Naive thymus-derived CD4-positive, alpha-beta T cell (primary cell): ENCODE data around the gene CAMK2D. TPM values are rescaled to one million over a fixed set of nuclear protein-coding genes. Genes with fewer than 3 reads are reported as not detected.

ENCODE experiments used
- ATAC-seq: fragments of 150-1000 bp; cut with Tn5 transposase; 2 replicates; pipeline ENCODE4 v1.10.0; 2021; ENCODE audit warnings: mild to moderate bottlenecking, moderate library complexity
- CTCF ChIA-PET: fragments of 350-600 bp; sonication (Branson Sonifier 250); formaldehyde crosslinking; loops from one replicate; lab custom pipeline; 2021; ENCODE audit warnings: antibody characterized with exemption; lab: Charles Lee
- POLR2A ChIA-PET: fragments of 350-600 bp; sonication (Branson Sonifier 250); formaldehyde crosslinking; loops from one replicate; lab custom pipeline; 2021; ENCODE audit warnings: antibody characterized with exemption, inconsistent platforms; lab: Charles Lee
- DNase-seq, 9 donors: peaks; one replicate each; pipeline versions ENCODE4 v3.0.0 to v3.0.0-alpha.2; 2020 to 2022; ENCODE audit warnings: mixed read lengths in 1 of 9
- H3K27ac ChIP-seq: one replicate; pipeline ENCODE4 v1.7.0; 2013; ENCODE audit warnings: mild to moderate bottlenecking, low read depth, low read length, moderate library complexity
- H3K27me3 ChIP-seq, 2 donors: one replicate each; pipeline ENCODE4 v1.7.0; 2013; ENCODE audit warnings: low read length in 2 of 2, mild to moderate bottlenecking in 2 of 2, moderate library complexity in 2 of 2; ENCODE audit not compliant: control insufficient read depth in 2 of 2, insufficient read depth in 2 of 2
- H3K36me3 ChIP-seq, 3 experiments: 1 replicate in 2 of 3; 2 replicates in 1 of 3; pipeline ENCODE4 v1.7.0; 2013; ENCODE audit warnings: low read length in 3 of 3, mild to moderate bottlenecking in 3 of 3, moderate library complexity in 1 of 3; ENCODE audit not compliant: insufficient read depth in 3 of 3, control insufficient read depth in 2 of 3
- H3K4me1 ChIP-seq, 2 donors: one replicate each; pipeline ENCODE4 v1.7.0; 2013; ENCODE audit warnings: low read length in 2 of 2, mild to moderate bottlenecking in 2 of 2, moderate library complexity in 1 of 2; ENCODE audit not compliant: control insufficient read depth in 2 of 2, insufficient read depth in 2 of 2
- H3K4me3 ChIP-seq: 2 replicates; pipeline ENCODE4 v1.7.0; 2013; ENCODE audit warnings: mild to moderate bottlenecking, low read length
- H3K9me3 ChIP-seq, 3 experiments: 1 replicate in 2 of 3; 2 replicates in 1 of 3; pipeline ENCODE4 v1.7.0; 2013; ENCODE audit warnings: low read length in 3 of 3; ENCODE audit not compliant: control insufficient read depth in 2 of 3
- H3K27ac Mint-ChIP-seq, 9 donors: one replicate each; pipeline ENCODE4 v1.8.0; 2020 to 2022; ENCODE audit warnings: mixed read lengths in 9 of 9, mild to moderate bottlenecking in 8 of 9, moderate library complexity in 5 of 9, inconsistent platforms in 2 of 9
- H3K27me3 Mint-ChIP-seq, 5 donors: one replicate each; pipeline ENCODE4 v1.8.0; 2021 to 2022; ENCODE audit warnings: mixed read lengths in 5 of 5, mild to moderate bottlenecking in 1 of 5
- H3K36me3 Mint-ChIP-seq, 5 donors: one replicate each; pipeline ENCODE4 v1.8.0; 2020 to 2022; ENCODE audit warnings: mixed read lengths in 5 of 5, mild to moderate bottlenecking in 3 of 5, inconsistent platforms in 1 of 5
- H3K4me1 Mint-ChIP-seq, 7 donors: one replicate each; pipeline ENCODE4 v1.8.0; 2020 to 2022; ENCODE audit warnings: mixed read lengths in 7 of 7, mild to moderate bottlenecking in 3 of 7, inconsistent platforms in 1 of 7
- H3K4me3 Mint-ChIP-seq, 10 donors: one replicate each; pipeline ENCODE4 v1.8.0; 2020 to 2022; ENCODE audit warnings: mild to moderate bottlenecking in 10 of 10, mixed read lengths in 10 of 10, moderate library complexity in 6 of 10, inconsistent platforms in 2 of 10
- H3K9me3 Mint-ChIP-seq, 11 donors: one replicate each; pipeline ENCODE4 v1.8.0; 2020 to 2022; ENCODE audit warnings: mixed read lengths in 11 of 11, mild to moderate bottlenecking in 4 of 11, inconsistent platforms in 1 of 11, moderate library complexity in 1 of 11
- intact Hi-C, 2 donors: fragments of 100-400 bp; cut with micrococcal nuclease; formaldehyde crosslinking; loops; one replicate each; pipeline ENCODE4 v1.15.1; 2023
- polyA plus RNA-seq, 2 donors: library from polyadenylated mRNA; unstranded; fragments of 300-500 nt; fragmentation: Illumina TruSeq; gene quantifications; one replicate each; pipeline ENCODE4 v1.2.3, GENCODE V29; 2021
- total RNA-seq, 6 experiments: library from RNA in 5 of 6; stranded (reverse) in 5 of 6; gene quantifications; 1 replicate in 5 of 6; 2 replicates in 1 of 6; pipeline ENCODE4 v1.2.3 and lab custom pipeline; 2021 to 2026

Gene CAMK2D
- total and polyA plus RNA-seq, 7 experiments from 2014 or later, result 13.5 to 41.2 (median 36.1) TPM

DNA sequence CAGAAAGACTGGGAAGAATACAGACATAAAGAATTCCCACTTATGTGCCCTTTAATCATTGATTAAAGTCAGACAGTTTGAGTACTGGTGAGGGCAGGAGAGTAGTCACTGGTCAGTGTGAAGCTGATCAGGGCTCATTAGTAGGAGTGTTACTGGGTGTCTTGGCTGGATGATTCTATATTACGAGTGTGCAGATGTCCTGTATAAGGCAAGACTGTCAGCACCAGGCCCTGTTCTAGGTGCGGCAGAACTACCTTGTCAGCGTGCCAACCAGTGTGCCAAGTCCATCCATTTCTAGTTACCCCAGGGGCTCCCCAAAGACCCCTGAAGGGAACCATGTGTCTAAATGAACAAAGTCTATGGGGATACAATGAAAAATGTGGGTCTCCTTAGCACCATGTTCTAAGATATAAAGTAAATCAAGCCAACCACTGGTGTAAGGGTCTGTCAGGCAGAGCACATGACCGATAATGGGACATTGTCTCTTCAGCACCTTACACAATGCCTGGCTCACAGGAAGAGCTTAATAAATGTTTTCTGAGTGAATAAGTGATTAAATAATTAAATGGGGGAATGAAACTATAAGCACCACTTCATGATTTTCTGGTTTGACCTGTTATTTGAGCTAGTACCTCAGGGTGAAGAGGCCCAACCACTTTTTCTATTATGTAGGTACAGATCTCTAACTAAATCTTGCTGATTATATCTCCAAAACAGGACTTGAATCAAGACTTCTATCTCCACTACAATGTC lies 205.0 kb downstream of the CAMK2D start:
- no peak for ATAC-seq
- H3K4me3 ChIP-seq, result no peak overlapping the region
- H3K4me1 Mint-ChIP-seq, result peaks cover 0 to 17% (median 4%) of the 10 kb centered on the region in 7 donors
- H3K36me3 ChIP-seq, result no peaks in the 10 kb centered on the region
- H3K27ac Mint-ChIP-seq, result peak overlapping the region in 4 of 9 donors; percentile 45 to 48 (median 46)
- ChIA-PET CTCF (interaction anchor here (2.5 kb wide), 1 partner anchor 8 kb away, joined by 8 read pairs; no protein-coding TSS in a partner anchor), POLR2A (no interaction called here)
- H3K4me3 Mint-ChIP-seq, result no peak overlapping the region
- H3K9me3 ChIP-seq, result no peaks in the 10 kb centered on the region
- peaks cover 0 to 4% (median 0%) of the 10 kb centered on the region in 11 donors for H3K9me3 Mint-ChIP-seq
- intact Hi-C loops, result no loop called here
- no peak overlapping the region for H3K27ac ChIP-seq
- H3K36me3 Mint-ChIP-seq, result peaks cover 5 to 25% (median 5%) of the 10 kb centered on the region in 5 donors
- H3K27me3 ChIP-seq, result no peaks in the 10 kb centered on the region
- H3K4me1 ChIP-seq, result no peaks in the 10 kb centered on the region
- no peaks in the 10 kb centered on the region for H3K27me3 Mint-ChIP-seq
- DNase-seq, result no peak

DNA sequence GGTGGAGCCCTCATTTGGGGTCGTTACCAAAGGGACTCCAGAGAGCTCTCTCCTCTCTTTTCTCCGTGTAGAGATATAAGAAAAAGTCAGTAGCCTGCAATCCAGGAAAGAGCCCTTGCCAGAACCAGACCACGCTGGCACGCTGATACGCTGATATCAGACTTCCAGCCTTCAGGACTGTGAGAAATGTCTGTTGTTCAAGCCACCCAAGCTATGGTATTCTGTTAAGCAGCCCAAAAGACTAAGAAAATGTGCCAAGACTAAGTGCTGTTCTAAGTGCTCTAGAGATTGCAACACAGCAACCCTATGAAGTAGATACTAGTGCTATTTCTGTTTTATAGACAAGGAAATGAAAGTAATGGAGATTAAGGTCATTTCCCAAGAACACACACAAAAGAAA lies 205.7 kb downstream of the CAMK2D start:
- Mint-ChIP-seq H3K27me3 (no peaks in the 10 kb centered on the region), H3K4me3 (no peak overlapping the region), H3K9me3 (peaks cover 0 to 4% (median 0%) of the 10 kb centered on the region in 11 donors), H3K4me1 (peaks cover 0 to 15% (median 4%) of the 10 kb centered on the region in 7 donors), H3K36me3 (peaks cover 4 to 24% (median 6%) of the 10 kb centered on the region in 5 donors), H3K27ac (peak overlapping the region in 1 of 9 donors; percentile 48)
- intact Hi-C loops, result no loop called here
- H3K36me3 ChIP-seq, result no peaks in the 10 kb centered on the region
- no peak overlapping the region for H3K27ac ChIP-seq
- no peak for ATAC-seq
- DNase-seq, result no peak
- ChIA-PET CTCF (interaction anchor here (2.5 kb wide), 1 partner anchor 7 kb away, joined by 8 read pairs; no protein-coding TSS in a partner anchor), POLR2A (no interaction called here)
- no peaks in the 10 kb centered on the region for H3K27me3 ChIP-seq
- H3K4me3 ChIP-seq, result no peak overlapping the region
- H3K9me3 ChIP-seq, result no peaks in the 10 kb centered on the region
- H3K4me1 ChIP-seq, result no peaks in the 10 kb centered on the region

DNA sequence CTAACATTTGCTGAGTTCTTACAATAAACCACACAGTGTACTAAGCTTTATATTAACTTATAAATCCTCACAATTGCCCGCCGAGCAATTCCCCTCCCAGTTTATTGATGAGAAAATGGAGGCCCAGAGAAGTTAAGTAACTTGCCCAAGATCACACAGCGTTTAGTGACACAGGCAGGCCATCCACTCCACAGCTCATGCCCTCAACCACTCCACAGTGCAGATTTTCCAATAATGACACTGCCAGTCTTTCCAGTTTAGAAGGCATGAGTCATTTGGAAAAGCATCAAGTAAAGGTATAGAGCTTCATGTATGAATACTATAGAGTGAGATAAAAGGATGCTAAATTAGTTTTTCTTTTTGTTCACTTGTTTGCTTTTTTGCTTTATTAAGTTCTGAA lies 208.5 kb downstream of the CAMK2D start:
- CTCF ChIA-PET, result no interaction called here
- H3K4me1 ChIP-seq, result no peaks in the 10 kb centered on the region
- no peak overlapping the region for H3K4me3 ChIP-seq
- Mint-ChIP-seq H3K4me3 (no peak overlapping the region), H3K27ac (peak overlapping the region in 2 of 9 donors; percentile 10 to 81), H3K36me3 (peaks cover 0 to 14% (median 6%) of the 10 kb centered on the region in 5 donors), H3K27me3 (no peaks in the 10 kb centered on the region), H3K4me1 (peaks cover 0 to 19% (median 6%) of the 10 kb centered on the region in 7 donors), H3K9me3 (no peaks in the 10 kb centered on the region)
- POLR2A ChIA-PET, result no interaction called here
- DNase-seq (no peak), ATAC-seq (no peak)
- no peaks in the 10 kb centered on the region for H3K9me3 ChIP-seq
- H3K27me3 ChIP-seq, result no peaks in the 10 kb centered on the region
- intact Hi-C loops, result no loop called here
- no peaks in the 10 kb centered on the region for H3K36me3 ChIP-seq
- H3K27ac ChIP-seq, result no peak overlapping the region

DNA sequence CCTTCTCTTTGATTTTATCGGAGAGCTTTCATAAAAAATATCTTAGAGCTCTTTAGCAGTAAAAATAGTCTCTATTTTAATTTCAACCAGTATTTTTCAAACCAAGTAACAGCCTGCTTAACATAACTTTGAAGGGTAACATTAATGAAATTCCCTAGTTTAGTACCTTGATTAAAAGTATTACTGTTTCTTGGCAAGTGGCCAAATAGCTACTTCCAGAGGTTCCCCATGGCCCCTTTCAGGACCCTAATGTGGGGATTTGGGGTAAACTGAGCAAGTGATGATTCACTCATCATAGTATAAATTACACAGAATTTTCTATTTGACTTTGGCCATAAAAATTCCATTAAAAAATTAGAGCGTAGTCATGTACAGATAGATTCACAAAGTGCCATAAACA lies 211.0 kb downstream of the CAMK2D start:
- no peaks in the 10 kb centered on the region for H3K9me3 Mint-ChIP-seq
- intact Hi-C loops, result no loop called here
- H3K4me1 Mint-ChIP-seq, result peaks cover 4 to 18% (median 15%) of the 10 kb centered on the region in 7 donors
- no peak overlapping the region for H3K4me3 Mint-ChIP-seq
- H3K27ac Mint-ChIP-seq, result peak overlapping the region in 1 of 9 donors; percentile 38
- ChIA-PET POLR2A (no interaction called here), CTCF (interaction anchor here (0.5 to 1.0 kb wide), 3 partner anchors 10 to 834 kb away, joined by 3 read pairs; no protein-coding TSS in a partner anchor)
- peaks cover 0 to 11% (median 6%) of the 10 kb centered on the region in 5 donors for H3K36me3 Mint-ChIP-seq
- Histone ChIP-seq H3K9me3 (no peaks in the 10 kb centered on the region), H3K27me3 (no peaks in the 10 kb centered on the region), H3K36me3 (no peaks in the 10 kb centered on the region), H3K27ac (no peak overlapping the region), H3K4me1 (peaks cover 4 to 8% of the 10 kb centered on the region in 2 donors), H3K4me3 (no peak overlapping the region)
- ATAC-seq (no peak), DNase-seq (no peak)
- H3K27me3 Mint-ChIP-seq, result no peaks in the 10 kb centered on the region

DNA sequence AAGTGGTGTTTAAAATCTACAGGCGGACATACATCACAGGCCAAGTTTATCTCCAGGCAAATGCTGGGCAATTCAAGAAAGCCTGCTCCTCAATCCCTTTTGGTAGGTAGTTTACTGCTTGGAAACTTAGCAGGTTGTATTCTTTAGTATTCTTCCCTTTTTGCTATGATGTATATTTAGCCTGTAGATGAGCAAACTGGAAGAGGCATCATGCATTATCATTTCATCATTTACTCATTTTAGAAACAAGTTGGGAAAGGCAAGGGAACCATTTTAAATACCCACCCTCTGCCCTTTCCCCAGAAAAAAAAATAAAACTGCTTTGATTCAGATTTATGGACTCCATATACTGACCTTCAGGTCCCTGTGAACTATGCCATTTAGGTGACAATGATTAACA lies 213.2 kb downstream of the CAMK2D start:
- Mint-ChIP-seq H3K4me3 (no peak overlapping the region), H3K27me3 (no peaks in the 10 kb centered on the region), H3K4me1 (peaks cover 4 to 22% (median 15%) of the 10 kb centered on the region in 7 donors), H3K27ac (peak overlapping the region in 8 of 9 donors; percentile 18 to 85 (median 70)), H3K36me3 (peaks cover 0 to 18% (median 13%) of the 10 kb centered on the region in 5 donors), H3K9me3 (no peaks in the 10 kb centered on the region)
- Histone ChIP-seq H3K36me3 (no peaks in the 10 kb centered on the region), H3K9me3 (no peaks in the 10 kb centered on the region), H3K27ac (peak overlapping the region; percentile 37), H3K4me1 (peaks cover 4 to 8% of the 10 kb centered on the region in 2 donors), H3K4me3 (no peak overlapping the region), H3K27me3 (no peaks in the 10 kb centered on the region)
- intact Hi-C loops, result loop anchor here (5.0 kb wide), 2 partner anchors 191 to 234 kb away; no protein-coding TSS in a partner anchor
- DNase-seq (no peak), ATAC-seq (no peak)
- POLR2A ChIA-PET, result interaction anchor here (1.0 to 1.5 kb wide), 2 partner anchors 212 to 214 kb away, joined by 4 to 8 read pairs; no protein-coding TSS in a partner anchor
- CTCF ChIA-PET, result interaction anchor here (0.6 to 2.6 kb wide), 19 partner anchors 9 to 523 kb away, joined by 3 to 8 read pairs (median 5); no protein-coding TSS in a partner anchor

DNA sequence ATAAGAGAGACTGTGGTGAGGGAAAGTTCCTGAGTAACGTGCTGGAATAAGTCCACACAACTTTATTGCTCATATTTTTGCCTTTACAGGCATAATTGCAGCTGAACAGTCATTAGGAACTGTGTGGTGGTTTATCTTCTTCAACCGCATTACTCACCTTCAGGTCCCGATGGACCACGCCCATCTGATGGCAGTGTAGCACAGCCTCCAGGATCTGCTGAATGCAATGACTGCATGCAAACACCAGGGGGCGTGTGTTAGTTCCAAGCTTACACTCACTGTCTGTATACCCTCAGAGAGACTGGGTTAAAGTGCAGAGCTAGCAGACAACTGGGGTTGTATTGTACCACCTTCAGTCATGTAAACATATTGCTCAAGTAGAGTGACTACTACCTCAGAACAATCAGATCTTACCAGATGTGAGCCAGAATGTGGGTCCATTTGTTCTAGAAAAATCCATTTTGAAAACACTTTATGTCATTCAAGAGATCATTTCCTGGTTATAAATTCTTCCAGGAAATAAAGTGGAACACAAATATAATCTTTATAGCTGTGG lies 214.0 kb downstream of the CAMK2D start:
- POLR2A ChIA-PET, result interaction anchor here (1.0 to 1.5 kb wide), 2 partner anchors 212 to 215 kb away, joined by 4 to 8 read pairs; no protein-coding TSS in a partner anchor
- H3K4me1 ChIP-seq, result peaks cover 4 to 8% of the 10 kb centered on the region in 2 donors
- H3K36me3 ChIP-seq, result no peaks in the 10 kb centered on the region
- Mint-ChIP-seq H3K27me3 (no peaks in the 10 kb centered on the region), H3K27ac (peak overlapping the region; percentile 18 to 85 (median 73)), H3K4me1 (peaks cover 4 to 22% (median 15%) of the 10 kb centered on the region in 7 donors), H3K36me3 (peaks cover 4 to 22% (median 17%) of the 10 kb centered on the region in 5 donors), H3K4me3 (peak overlapping the region in 1 of 10 donors; percentile 39), H3K9me3 (no peaks in the 10 kb centered on the region)
- H3K9me3 ChIP-seq, result no peaks in the 10 kb centered on the region
- no peak overlapping the region for H3K4me3 ChIP-seq
- H3K27ac ChIP-seq, result peak overlapping the region; percentile 37
- DNase-seq (peak; percentile 59 to 89 (median 85)), ATAC-seq (peak; percentile 100)
- H3K27me3 ChIP-seq, result no peaks in the 10 kb centered on the region
- intact Hi-C loops, result loop anchor here (1.0 to 5.0 kb wide), 13 partner anchors 18 to 1147 kb away; no protein-coding TSS in a partner anchor
- CTCF ChIA-PET, result interaction anchor here (0.6 to 2.6 kb wide), 21 partner anchors 9 to 524 kb away, joined by 3 to 8 read pairs (median 4); no protein-coding TSS in a partner anchor
